Measurements from ENCODE around the gene MSI2. TPM values are rescaled to one million over a fixed set of nuclear protein-coding genes. Genes with fewer than 3 reads are reported as not detected.

Gene MSI2
- total RNA-seq, 1 donor from 2014 or later, result 23.1 TPM

DNA sequence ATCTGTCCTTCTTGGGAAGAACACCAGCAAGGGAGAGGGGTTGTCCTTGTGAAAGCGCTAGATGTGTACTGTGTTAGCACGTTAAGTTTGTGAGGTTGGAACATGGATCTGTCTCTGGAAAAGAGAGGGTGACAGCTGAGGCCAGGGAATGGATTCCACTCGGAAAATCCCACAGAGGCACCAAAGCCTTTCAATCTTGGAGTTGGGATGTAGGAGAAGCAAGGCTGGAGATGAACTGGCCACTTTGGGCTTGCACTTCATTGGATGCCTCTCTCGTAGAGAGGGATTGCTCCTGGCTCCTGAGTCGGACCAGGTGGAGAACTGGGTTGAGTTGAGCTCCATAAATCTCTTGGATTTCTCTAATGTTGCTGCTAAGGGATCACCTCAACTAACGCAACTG lies 421.5 kb downstream of the MSI2 start:
- no peak for DNase-seq (ENCODE audit: low spot score)
- H3K4me1 Mint-ChIP-seq (ENCODE audit: low read depth), result no peaks in the 10 kb centered on the region
- no peaks in the 10 kb centered on the region for H3K9me3 Mint-ChIP-seq (ENCODE audit: low read depth)
- H3K27me3 Mint-ChIP-seq (ENCODE audit: low read depth), result no peaks in the 10 kb centered on the region
- H3K4me3 Mint-ChIP-seq (ENCODE audit: unreplicated experiment), result no peak overlapping the region
- no peak for TF ChIP-seq CTCF (IDR thresholded peaks at IDR 0.05)
- H3K27ac Mint-ChIP-seq (ENCODE audit: unreplicated experiment), result no peak overlapping the region
- peaks cover 2% of the 10 kb centered on the region for H3K36me3 Mint-ChIP-seq (ENCODE audit: low read depth)

GRCh38 chr17:57678393-57678792 lies 422.1 kb downstream of the MSI2 start:
- TF ChIP-seq CTCF (IDR thresholded peaks at IDR 0.05), result no peak
- peaks cover 2% of the 10 kb centered on the region for H3K36me3 Mint-ChIP-seq (ENCODE audit: low read depth)
- no peaks in the 10 kb centered on the region for H3K27me3 Mint-ChIP-seq (ENCODE audit: low read depth)
- no peak overlapping the region for H3K27ac Mint-ChIP-seq (ENCODE audit: unreplicated experiment)
- no peak overlapping the region for H3K4me3 Mint-ChIP-seq (ENCODE audit: unreplicated experiment)
- no peak for DNase-seq (ENCODE audit: low spot score)
- no peaks in the 10 kb centered on the region for H3K9me3 Mint-ChIP-seq (ENCODE audit: low read depth)
- no peaks in the 10 kb centered on the region for H3K4me1 Mint-ChIP-seq (ENCODE audit: low read depth)

DNA sequence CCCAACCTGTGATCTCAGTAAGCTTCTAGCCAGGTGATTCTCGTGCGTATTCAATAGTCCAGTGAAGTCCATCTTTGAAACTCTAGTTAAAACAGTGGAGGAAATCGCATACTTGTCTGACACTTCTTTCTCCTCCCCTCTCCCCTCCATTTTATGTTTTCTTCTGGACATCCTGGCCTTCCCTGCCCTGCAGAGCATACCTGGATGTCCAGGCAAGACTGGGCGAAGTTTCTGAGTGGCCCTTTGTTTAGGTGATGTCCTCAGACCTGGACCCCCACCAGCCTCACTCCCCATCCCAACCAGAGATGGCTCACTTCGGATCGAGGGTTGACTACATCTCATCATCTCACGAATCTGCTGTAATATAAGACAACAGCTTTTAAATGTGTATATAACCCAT lies 423.0 kb downstream of the MSI2 start:
- no peak overlapping the region for H3K4me3 Mint-ChIP-seq (ENCODE audit: unreplicated experiment)
- no peaks in the 10 kb centered on the region for H3K27me3 Mint-ChIP-seq (ENCODE audit: low read depth)
- peaks cover 2% of the 10 kb centered on the region for H3K36me3 Mint-ChIP-seq (ENCODE audit: low read depth)
- no peak overlapping the region for H3K27ac Mint-ChIP-seq (ENCODE audit: unreplicated experiment)
- no peak for DNase-seq (ENCODE audit: low spot score)
- TF ChIP-seq CTCF (IDR thresholded peaks at IDR 0.05), result no peak
- H3K9me3 Mint-ChIP-seq (ENCODE audit: low read depth), result no peaks in the 10 kb centered on the region
- no peaks in the 10 kb centered on the region for H3K4me1 Mint-ChIP-seq (ENCODE audit: low read depth)

DNA sequence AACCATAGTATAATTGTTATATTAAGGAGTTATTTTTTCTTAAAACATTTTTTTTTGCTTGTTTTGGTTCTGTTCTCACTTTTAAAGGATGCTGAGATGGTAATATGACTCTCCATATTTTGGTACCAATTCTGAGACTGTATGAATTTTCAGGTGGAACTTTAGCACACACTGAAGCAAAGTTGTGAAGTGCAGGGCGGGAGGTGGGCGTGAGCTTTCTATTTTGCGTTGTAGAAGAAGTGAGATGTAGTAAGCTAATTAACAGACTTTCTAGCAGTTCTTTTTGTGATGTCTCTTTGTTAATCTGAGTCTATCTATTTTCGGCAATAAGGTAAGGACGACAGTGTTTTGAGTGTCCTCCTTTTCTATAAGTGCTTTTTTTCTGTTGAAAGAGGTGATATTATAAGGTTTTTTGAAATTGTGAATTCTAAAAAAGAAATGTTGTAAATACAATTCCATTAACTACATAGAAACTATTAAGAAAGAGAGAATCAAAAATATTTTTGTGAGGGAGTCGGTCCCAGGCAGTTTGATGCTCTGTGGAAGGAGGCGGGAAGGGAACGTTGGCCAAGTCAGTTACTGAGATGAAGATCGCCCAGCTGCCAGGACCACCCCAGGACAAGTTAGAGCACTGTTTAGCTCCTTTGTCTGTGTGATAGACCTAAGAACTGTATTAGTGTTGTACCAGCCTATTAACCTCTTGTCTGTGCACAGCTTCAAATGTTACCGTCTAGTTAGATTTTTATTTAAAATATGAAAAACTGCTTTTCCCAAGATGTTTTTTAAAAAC lies 423.8 kb downstream of the MSI2 start:
- H3K36me3 Mint-ChIP-seq (ENCODE audit: low read depth), result peaks cover 2% of the 10 kb centered on the region
- no peak overlapping the region for H3K27ac Mint-ChIP-seq (ENCODE audit: unreplicated experiment)
- no peak for DNase-seq (ENCODE audit: low spot score)
- H3K4me1 Mint-ChIP-seq (ENCODE audit: low read depth), result no peaks in the 10 kb centered on the region
- no peaks in the 10 kb centered on the region for H3K9me3 Mint-ChIP-seq (ENCODE audit: low read depth)
- no peaks in the 10 kb centered on the region for H3K27me3 Mint-ChIP-seq (ENCODE audit: low read depth)
- H3K4me3 Mint-ChIP-seq (ENCODE audit: unreplicated experiment), result no peak overlapping the region
- TF ChIP-seq CTCF (IDR thresholded peaks at IDR 0.05), result no peak

DNA sequence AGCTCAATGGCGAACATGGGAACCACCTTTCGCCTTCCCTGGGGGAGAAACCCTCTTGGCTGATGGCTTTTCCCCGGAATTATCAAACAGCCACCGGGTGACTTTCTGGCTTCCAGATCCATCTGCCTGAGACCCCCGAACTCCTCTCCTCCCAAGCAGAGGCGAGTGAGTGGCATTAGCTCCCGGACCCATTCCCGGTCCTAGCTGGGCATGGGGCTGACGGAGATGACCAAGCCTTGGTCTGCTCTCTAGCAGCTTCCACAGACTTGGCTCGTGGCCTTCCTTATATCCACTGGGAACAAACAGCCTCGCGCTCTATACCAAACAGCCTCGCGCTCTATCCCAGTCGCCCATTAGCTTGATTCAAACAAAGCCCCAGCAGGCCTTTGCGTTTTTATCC lies 426.4 kb downstream of the MSI2 start:
- DNase-seq (ENCODE audit: low spot score), result no peak
- Mint-ChIP-seq H3K27me3 (ENCODE audit: low read depth) (no peaks in the 10 kb centered on the region), H3K4me3 (ENCODE audit: unreplicated experiment) (no peak overlapping the region), H3K4me1 (ENCODE audit: low read depth) (no peaks in the 10 kb centered on the region), H3K36me3 (ENCODE audit: low read depth) (no peaks in the 10 kb centered on the region), H3K27ac (ENCODE audit: unreplicated experiment) (no peak overlapping the region), H3K9me3 (ENCODE audit: low read depth) (peaks cover 2% of the 10 kb centered on the region)
- no peak for TF ChIP-seq CTCF (IDR thresholded peaks at IDR 0.05)

Data from chondrocyte (in vitro differentiated cells).